GM18526 (cell line): Measurements from ENCODE around the gene ECPAS.

Experiments
- POLR2A ChIP-seq: IDR thresholded peaks from 3 replicates; pipeline ENCODE4 v1.6.1; 2011; ENCODE audit not compliant: insufficient read length; ENCODE audit errors: extremely low read depth

The ECPAS gene

GRCh38 chr9:111393971-111394370 lies 90.2 kb downstream of the ECPAS start:
- no peak for TF ChIP-seq POLR2A

- TF ChIP-seq POLR2A, result no peak
Observed at GRCh38 chr9:111389406-111389805, 94.8 kb downstream of the ECPAS start.

- TF ChIP-seq POLR2A, result no peak
Observed at GRCh38 chr9:111386386-111386785, 97.8 kb downstream of the ECPAS start.

- TF ChIP-seq POLR2A, result no peak
Observed at GRCh38 chr9:111381006-111381405, 103.2 kb downstream of the ECPAS start.

- TF ChIP-seq POLR2A, result no peak
Observed at GRCh38 chr9:111375817-111376564, 108.2 kb downstream of the ECPAS start.

- TF ChIP-seq POLR2A, result no peak
Observed at GRCh38 chr9:111375062-111375461, 109.1 kb downstream of the ECPAS start.

- TF ChIP-seq POLR2A, result no peak
Observed at GRCh38 chr9:111372297-111372696, 111.9 kb downstream of the ECPAS start.

GRCh38 chr9:111366978-111367377 lies 117.2 kb downstream of the ECPAS start:
- TF ChIP-seq POLR2A, result no peak

- TF ChIP-seq POLR2A, result no peak
Observed at GRCh38 chr9:111362526-111362925, 121.7 kb downstream of the ECPAS start.

- TF ChIP-seq POLR2A, result no peak
Observed at GRCh38 chr9:111360881-111361280, 123.3 kb downstream of the ECPAS start.

GRCh38 chr9:111356481-111357244 lies 127.5 kb downstream of the ECPAS start:
- no peak for TF ChIP-seq POLR2A

- no peak for TF ChIP-seq POLR2A
Observed at GRCh38 chr9:111352545-111352944, 131.6 kb downstream of the ECPAS start.

- no peak for TF ChIP-seq POLR2A
Observed at GRCh38 chr9:111350556-111350955, 133.6 kb downstream of the ECPAS start.

GRCh38 chr9:111349766-111350165 lies 134.4 kb downstream of the ECPAS start:
- TF ChIP-seq POLR2A, result no peak

- no peak for TF ChIP-seq POLR2A
Observed at GRCh38 chr9:111348821-111349271, 135.3 kb downstream of the ECPAS start.

- TF ChIP-seq POLR2A, result no peak
Observed at GRCh38 chr9:111330124-111330523, 154.1 kb downstream of the ECPAS start, which contains the start of gene OR2K2. OR2K2 (minus strand) TSS chr9:111330224; CDS start chr9:111328433, 1,791 bp downstream.

GRCh38 chr9:111320631-111321030 lies 163.6 kb downstream of the ECPAS start:
- TF ChIP-seq POLR2A, result no peak

- TF ChIP-seq POLR2A, result no peak
Observed at GRCh38 chr9:111316796-111317195, 167.4 kb downstream of the ECPAS start.
